Spleen (tissue), 11 donors: ENCODE results near the gene CMPK2. TPM values are rescaled to one million over a fixed set of nuclear protein-coding genes. Genes with fewer than 3 reads are reported as not detected.

Experiments used
- DNase-seq: peaks from one replicate; pipeline ENCODE4 v3.0.0-alpha.2; 2020
- H3K27ac ChIP-seq, 8 donors: fragments of 200-600 bp; sonication (generic) in 7 of 8; 1 replicate in 4 of 8; 2 replicates in 4 of 8; pipeline versions ENCODE4 v1.5.0 to v1.8.0; 2016 to 2021; ENCODE audit warnings: inconsistent platforms in 4 of 8, mild to moderate bottlenecking in 4 of 8, moderate library complexity in 1 of 8
- H3K27me3 ChIP-seq, 7 donors: fragments of 200-600 bp; sonication (generic) in 6 of 7; replicated peaks in 1 of 7; 1 replicate in 4 of 7; 2 replicates in 3 of 7; pipeline versions ENCODE4 v1.5.0 to v1.8.0; 2016 to 2021; ENCODE audit warnings: inconsistent platforms in 3 of 7, mild to moderate bottlenecking in 1 of 7
- H3K36me3 ChIP-seq, 6 donors: fragments of 200-600 bp; sonication (generic) in 5 of 6; 1 replicate in 4 of 6; 2 replicates in 2 of 6; pipeline versions ENCODE4 v1.5.0 to v1.8.0; 2016 to 2021; ENCODE audit warnings: inconsistent platforms in 2 of 6
- H3K4me1 ChIP-seq, 6 donors: fragments of 200-600 bp; sonication (generic) in 5 of 6; 1 replicate in 3 of 6; 2 replicates in 3 of 6; pipeline versions ENCODE4 v1.5.0 to v1.8.0; 2016 to 2021; ENCODE audit warnings: inconsistent platforms in 3 of 6
- H3K4me3 ChIP-seq, 8 donors: fragments of 200-600 bp; sonication (generic) in 7 of 8; 1 replicate in 4 of 8; 2 replicates in 4 of 8; pipeline versions ENCODE4 v1.5.0 to v1.8.0; 2016 to 2021; ENCODE audit warnings: inconsistent platforms in 4 of 8, mild to moderate bottlenecking in 4 of 8, moderate library complexity in 2 of 8
- H3K9me3 ChIP-seq, 8 donors: fragments of 200-600 bp; sonication (generic) in 7 of 8; 1 replicate in 4 of 8; 2 replicates in 4 of 8; pipeline versions ENCODE4 v1.5.0 to v1.8.0; 2016 to 2021; ENCODE audit warnings: inconsistent platforms in 4 of 8
- CTCF ChIP-seq, 11 experiments: fragments of 200-600 bp in 7 of 11; fragments of 450-650 bp in 4 of 11; sonication (generic) in 4 of 11; IDR thresholded peaks in 8 of 11; conservative IDR thresholded peaks in 3 of 11; 1 replicate in 7 of 11; 2 replicates in 4 of 11; pipeline versions ENCODE4 v1.4.0 to v1.8.0; 2016 to 2021; ENCODE audit warnings: antibody characterized with exemption in 11 of 11, inconsistent platforms in 4 of 11, mild to moderate bottlenecking in 1 of 11
- POLR2A ChIP-seq, 3 donors: fragments of 450-650 bp; IDR thresholded peaks; one replicate each; pipeline ENCODE4 v1.5.1; 2017; ENCODE audit warnings: antibody characterized with exemption in 3 of 3, mild to moderate bottlenecking in 1 of 3
- POLR2AphosphoS5 ChIP-seq, 3 donors: sonication (generic); formaldehyde crosslinking; IDR thresholded peaks; one replicate each; pipeline ENCODE4 v1.5.1; 2017; ENCODE audit warnings: antibody characterized with exemption in 3 of 3
- WGBS, 5 donors: extraction: QIAGEN DNeasy Blood & Tissue Kit in 3 of 5; methylation state at CpG; one replicate each; pipeline versions ENCODE4 v1.1.5 to v1.1.7; 2013 to 2018; 5-methylcytosine and 5-hydroxymethylcytosine counted together
- intact Hi-C: fragments of 100-400 bp; cut with DNase I; formaldehyde crosslinking; loops from one replicate; pipeline ENCODE4 v1.15.0; 2023; ENCODE audit warnings: low total_unique reads
- polyA plus RNA-seq, 3 donors: library from polyadenylated mRNA; stranded (reverse); fragments of 200-250 nt; gene quantifications; one replicate each; pipeline ENCODE4 v1.2.1, GENCODE V29; 2013
- total RNA-seq, 7 donors: library from RNA; depleted of rRNA in 3 of 7; stranded (reverse); fragments of >200 nt in 3 of 7; fragmentation: NEBNext Ultra II Directional in 4 of 7; extraction: Animal tissue kit (Norgen Biotek cat#: 25700) in 4 of 7; gene quantifications; one replicate each; pipeline versions ENCODE4 v1.1.0 to v1.2.1, GENCODE V29; 2016 to 2021
- donor health status: healthy with polysubstance abuse.
- donor health status: DM: no; HTN: no; CAD: no; lungs with moderate emphysema.
- donor health status: DM: no; HTN: no; CAD: no.
- donor health status: Bipolar disorder and iron deficiency.
- donor health status: healthy.
- donor health status: DM: no; HTN: no; CAD: no.
- donor health status: DM: yes; HTN: yes; CAD: no.

Gene CMPK2
- total and polyA plus RNA-seq, 10 donors: 2.5 to 18.8 (median 8.9) TPM

DNA sequence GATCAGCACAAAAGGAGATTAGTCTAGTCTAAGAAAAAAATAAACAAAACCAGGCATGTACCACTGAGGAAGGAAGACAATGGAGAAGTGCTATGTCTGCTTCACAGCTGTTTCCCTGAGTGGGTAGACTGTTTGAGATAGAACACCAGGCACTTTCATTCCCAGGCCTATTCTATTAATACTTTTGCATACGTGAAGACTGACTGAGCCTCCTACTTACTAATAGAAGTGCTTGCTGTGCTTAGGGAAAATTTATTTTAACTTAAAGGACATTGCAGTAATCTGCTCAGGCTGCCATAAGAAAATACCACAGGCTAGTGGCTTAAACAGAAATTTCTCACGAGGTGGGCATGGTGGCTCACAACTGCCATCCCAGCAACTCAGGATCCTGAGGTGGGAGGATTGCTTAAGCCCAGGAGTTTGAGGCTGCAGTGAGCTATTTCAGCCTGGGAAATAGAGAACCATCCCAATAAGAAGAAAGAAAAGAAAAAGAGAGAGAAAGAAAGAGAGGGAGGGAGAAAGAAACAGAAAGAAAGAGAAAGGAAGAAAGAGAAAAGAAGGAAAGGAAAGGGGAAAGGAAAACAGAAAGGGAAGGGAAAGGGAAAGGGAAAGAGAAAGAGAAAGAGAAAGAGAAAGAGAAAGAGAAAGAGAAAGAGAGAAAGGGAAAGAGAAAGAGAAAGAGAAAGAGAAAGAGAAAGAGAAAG lies 33.0 kb downstream of the CMPK2 start:
- TF ChIP-seq POLR2AphosphoS5 (IDR thresholded peaks at IDR 0.05): no peak
- TF ChIP-seq POLR2A (IDR thresholded peaks at IDR 0.05): no peak
- no peak for TF ChIP-seq CTCF (IDR thresholded peaks at IDR 0.05 in 8 of 11, conservative IDR thresholded peaks at IDR 0.05 in 3 of 11)

DNA sequence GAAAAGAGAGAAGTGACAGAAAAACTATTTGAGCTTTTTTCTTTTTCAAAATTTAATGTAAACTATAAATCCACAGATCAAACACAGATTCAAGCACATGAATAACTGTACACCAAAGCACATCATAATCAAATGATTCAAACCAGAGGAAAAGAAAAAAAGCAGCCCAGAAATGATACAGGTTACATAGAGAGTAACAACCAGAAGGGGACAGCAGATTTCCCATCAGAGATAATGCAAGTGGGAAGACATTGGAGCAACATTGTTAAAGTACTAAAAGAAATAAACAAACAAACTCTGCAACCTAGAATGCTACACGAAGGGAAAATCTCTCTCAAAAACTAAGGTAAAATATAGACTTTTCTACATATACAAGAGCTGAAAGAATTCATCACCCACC lies 34.5 kb downstream of the CMPK2 start:
- Histone ChIP-seq H3K4me3 (no peak overlapping the region), H3K9me3 (peaks cover 4 to 58% (median 51%) of the 10 kb centered on the region in 8 donors), H3K27me3 (no peaks in the 10 kb centered on the region), H3K36me3 (no peaks in the 10 kb centered on the region), H3K4me1 (peaks cover 0 to 17% (median 3%) of the 10 kb centered on the region in 6 donors), H3K27ac (no peak overlapping the region)
- WGBS, 5 donors: 65 to 89% (median 72%) methylated on average over 1 of the region's 1 CpG
- no peak for DNase-seq
- TF ChIP-seq POLR2AphosphoS5 (IDR thresholded peaks at IDR 0.05) (no peak), CTCF (IDR thresholded peaks at IDR 0.05 in 8 of 11, conservative IDR thresholded peaks at IDR 0.05 in 3 of 11) (no peak), POLR2A (IDR thresholded peaks at IDR 0.05) (no peak)
- intact Hi-C loops: no loop called here

More for the DNA sequence above, 33.0 kb downstream of the CMPK2 start:
- Histone ChIP-seq H3K27ac (peak overlapping the region in 1 of 8 donors; percentile 70), H3K36me3 (no peaks in the 10 kb centered on the region), H3K27me3 (no peaks in the 10 kb centered on the region), H3K4me1 (peaks cover 0 to 8% (median 3%) of the 10 kb centered on the region in 6 donors), H3K4me3 (no peak overlapping the region), H3K9me3 (peaks cover 4 to 71% (median 53%) of the 10 kb centered on the region in 8 donors)
- intact Hi-C loops: no loop called here
- no peak for DNase-seq
- 50 to 64% (median 58%) methylated on average over 2 of the region's 2 CpGs for WGBS, 5 donors

DNA sequence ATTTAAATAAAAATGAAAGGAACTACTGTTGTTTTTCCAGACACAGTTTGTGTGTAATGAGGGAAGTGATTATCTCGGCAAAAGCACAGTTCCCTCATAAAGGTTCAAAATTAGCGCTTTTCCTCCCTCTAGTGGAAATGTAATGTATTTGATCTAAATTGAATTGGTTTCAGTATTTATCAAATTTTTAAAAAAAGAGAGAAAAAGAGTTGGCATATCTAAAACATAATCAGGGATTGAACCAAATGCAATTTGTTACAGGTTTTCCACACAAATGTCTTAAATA lies 37.5 kb downstream of the CMPK2 start:
- Histone ChIP-seq H3K27me3 (no peaks in the 10 kb centered on the region), H3K27ac (no peak overlapping the region), H3K4me1 (peaks cover 0 to 18% (median 3%) of the 10 kb centered on the region in 6 donors), H3K36me3 (no peaks in the 10 kb centered on the region), H3K9me3 (peaks cover 4 to 30% (median 24%) of the 10 kb centered on the region in 8 donors), H3K4me3 (no peak overlapping the region)
- TF ChIP-seq CTCF (IDR thresholded peaks at IDR 0.05 in 8 of 11, conservative IDR thresholded peaks at IDR 0.05 in 3 of 11) (peak in 9 of 11 experiments; percentile 13 to 59 (median 44)), POLR2AphosphoS5 (IDR thresholded peaks at IDR 0.05) (no peak)
- intact Hi-C loops: no loop called here
- DNase-seq: no peak
- WGBS, 5 donors: 1 to 6% (median 4%) methylated on average over 2 of the region's 2 CpGs

GRCh38 chr2:6827566-6828298 lies 38.0 kb downstream of the CMPK2 start:
- intact Hi-C loops: no loop called here
- Histone ChIP-seq H3K4me3 (no peak overlapping the region), H3K36me3 (no peaks in the 10 kb centered on the region), H3K27ac (no peak overlapping the region), H3K4me1 (peaks cover 0 to 18% (median 3%) of the 10 kb centered on the region in 6 donors), H3K27me3 (no peaks in the 10 kb centered on the region), H3K9me3 (peaks cover 4 to 25% (median 20%) of the 10 kb centered on the region in 8 donors)
- TF ChIP-seq POLR2AphosphoS5 (IDR thresholded peaks at IDR 0.05) (no peak), CTCF (IDR thresholded peaks at IDR 0.05 in 8 of 11, conservative IDR thresholded peaks at IDR 0.05 in 3 of 11) (no peak), POLR2A (IDR thresholded peaks at IDR 0.05) (no peak)
- 74 to 90% (median 78%) methylated on average over 5 of the region's 5 CpGs for WGBS, 5 donors
- DNase-seq: no peak
